Hepatocyte (in vitro differentiated cells): ENCODE results near the gene CTPS2.

Source experiments
- EZH2 ChIP-seq: fragments of 200-600 bp; sonication (generic); IDR thresholded peaks from 2 replicates; pipeline ENCODE4 v1.6.1; 2016; ENCODE audit warnings: antibody characterized with exemption, mild to moderate bottlenecking, borderline replicate concordance
- EZH2phosphoT487 ChIP-seq: fragments of 200-600 bp; sonication (generic); IDR thresholded peaks from one replicate; pipeline ENCODE4 v1.6.1; 2018; ENCODE audit warnings: antibody characterized with exemption, mild to moderate bottlenecking, low read depth, moderate library complexity; ENCODE audit not compliant: unreplicated experiment, severe bottlenecking
- TF ChIP-seq, protein P1 (sequence below): fragments of 200-600 bp; sonication (generic); IDR thresholded peaks from 2 replicates; pipeline ENCODE4 v1.5.1; 2016; ENCODE audit warnings: antibody characterized with exemption, mild to moderate bottlenecking; ENCODE audit not compliant: poor library complexity

DNA sequence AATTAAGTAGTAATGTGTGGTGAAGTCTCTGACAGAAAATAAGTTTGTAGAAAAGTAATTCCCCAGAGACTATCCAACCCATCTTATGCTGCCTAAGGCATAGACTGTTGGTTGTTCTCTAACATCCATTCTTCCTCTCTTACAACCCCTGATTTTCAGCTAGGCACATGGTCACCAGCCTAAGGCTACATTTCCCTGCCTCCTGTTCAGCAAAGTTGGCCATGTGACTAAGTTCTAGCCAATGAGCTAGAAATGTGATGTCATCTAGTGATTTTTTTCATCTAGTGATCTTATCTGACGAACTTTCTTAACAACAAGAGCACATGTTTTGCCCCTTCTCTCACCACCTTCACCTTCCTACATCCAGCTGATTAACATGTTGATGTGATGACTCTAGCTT is 164.8 kb downstream of the CTPS2 start:
- TF ChIP-seq, protein P1, sequence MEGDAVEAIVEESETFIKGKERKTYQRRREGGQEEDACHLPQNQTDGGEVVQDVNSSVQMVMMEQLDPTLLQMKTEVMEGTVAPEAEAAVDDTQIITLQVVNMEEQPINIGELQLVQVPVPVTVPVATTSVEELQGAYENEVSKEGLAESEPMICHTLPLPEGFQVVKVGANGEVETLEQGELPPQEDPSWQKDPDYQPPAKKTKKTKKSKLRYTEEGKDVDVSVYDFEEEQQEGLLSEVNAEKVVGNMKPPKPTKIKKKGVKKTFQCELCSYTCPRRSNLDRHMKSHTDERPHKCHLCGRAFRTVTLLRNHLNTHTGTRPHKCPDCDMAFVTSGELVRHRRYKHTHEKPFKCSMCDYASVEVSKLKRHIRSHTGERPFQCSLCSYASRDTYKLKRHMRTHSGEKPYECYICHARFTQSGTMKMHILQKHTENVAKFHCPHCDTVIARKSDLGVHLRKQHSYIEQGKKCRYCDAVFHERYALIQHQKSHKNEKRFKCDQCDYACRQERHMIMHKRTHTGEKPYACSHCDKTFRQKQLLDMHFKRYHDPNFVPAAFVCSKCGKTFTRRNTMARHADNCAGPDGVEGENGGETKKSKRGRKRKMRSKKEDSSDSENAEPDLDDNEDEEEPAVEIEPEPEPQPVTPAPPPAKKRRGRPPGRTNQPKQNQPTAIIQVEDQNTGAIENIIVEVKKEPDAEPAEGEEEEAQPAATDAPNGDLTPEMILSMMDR, result no peak
- TF ChIP-seq EZH2, result no peak
- TF ChIP-seq EZH2phosphoT487, result no peak
